NCI-H2171 (cell line): ENCODE data around the gene ST3GAL5.
A peak's percentile ranks its signal among the peaks of the same experiment; 100 is the strongest.
"Not testable (repeated sequence)": the region's sequence is repeated elsewhere in the genome, so short reads cannot be mapped to it uniquely, and the experiment has no call there.

ENCODE experiments used
- DNase-seq: peaks from one replicate; lab custom pipeline; 2025; lab: John Stamatoyannopoulos, UW

Gene ST3GAL5

DNA sequence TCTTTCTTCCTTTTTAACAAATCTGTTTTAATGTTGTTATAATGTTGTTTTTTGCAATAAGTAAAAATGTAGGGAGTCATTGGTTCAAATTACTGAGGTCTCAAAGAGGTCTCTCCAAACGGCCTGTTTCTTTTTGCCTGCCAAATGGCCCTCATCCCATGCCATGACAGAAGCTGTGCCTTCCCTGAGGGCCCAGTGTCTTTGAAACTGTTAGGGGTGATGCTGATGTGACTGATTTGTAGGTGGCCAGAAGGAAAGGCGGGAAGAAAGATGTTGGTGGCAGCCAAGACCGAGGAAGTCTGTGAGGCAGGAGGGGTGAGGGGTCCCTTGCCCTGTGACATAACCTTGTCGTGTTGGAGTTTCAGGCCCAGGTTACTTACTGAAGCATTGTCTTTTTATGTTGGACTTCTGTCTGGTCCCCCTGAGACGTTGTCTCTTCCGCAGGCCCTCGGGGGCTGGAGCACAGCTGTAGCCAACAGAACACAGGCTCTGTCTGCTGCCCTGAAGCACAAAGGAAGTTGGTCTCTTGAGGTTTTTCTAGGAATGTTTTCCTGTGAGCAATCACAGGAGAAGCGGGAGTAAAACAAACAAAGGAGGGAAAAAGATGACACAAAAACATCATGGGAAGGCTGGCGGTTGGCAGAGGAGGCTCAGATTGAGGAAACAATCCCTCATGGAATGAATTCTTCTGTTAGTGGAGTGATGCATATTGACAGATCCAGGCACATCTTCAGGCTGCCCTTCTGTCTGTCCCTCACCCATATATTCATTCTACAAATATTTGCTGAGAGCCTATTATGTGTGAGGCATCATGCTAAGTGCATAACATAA is 4.9 kb upstream of the ST3GAL5 start:
- peak; percentile 23 for DNase-seq

DNA sequence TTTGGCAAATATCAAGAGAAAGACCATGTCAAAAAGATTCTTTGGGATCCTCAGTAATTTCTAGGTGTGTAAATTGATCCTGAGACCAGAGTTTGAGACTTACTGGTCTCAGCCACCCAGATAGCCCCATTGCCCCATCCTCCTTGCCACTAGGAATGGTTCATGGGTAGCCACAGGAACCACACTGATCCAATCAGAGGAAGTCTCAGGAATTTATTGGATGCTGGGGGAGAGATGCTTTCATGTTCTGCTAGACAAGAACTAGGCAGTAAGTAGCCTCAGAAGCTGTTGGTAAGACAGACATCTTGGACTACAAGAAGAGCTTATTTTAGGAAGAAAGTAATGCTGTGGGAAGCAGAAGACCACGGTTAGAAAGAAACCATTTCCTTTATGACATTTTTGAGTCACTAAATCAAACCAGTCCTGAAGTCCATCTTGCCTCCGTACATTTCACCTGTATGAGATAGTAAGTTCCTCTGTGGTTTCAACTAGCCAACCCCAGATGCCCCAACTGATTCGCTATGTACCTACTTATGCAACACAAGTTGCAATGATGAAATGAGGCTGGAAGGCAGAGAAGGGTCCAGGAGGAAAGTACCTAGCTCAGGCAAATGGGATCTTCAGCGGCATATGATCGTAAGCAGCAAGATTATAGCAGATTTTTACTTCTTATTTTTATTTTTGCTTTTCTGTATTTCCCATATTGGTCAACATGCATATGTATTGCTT is 3.6 kb upstream of the ST3GAL5 start:
- DNase-seq, result no peak

DNA sequence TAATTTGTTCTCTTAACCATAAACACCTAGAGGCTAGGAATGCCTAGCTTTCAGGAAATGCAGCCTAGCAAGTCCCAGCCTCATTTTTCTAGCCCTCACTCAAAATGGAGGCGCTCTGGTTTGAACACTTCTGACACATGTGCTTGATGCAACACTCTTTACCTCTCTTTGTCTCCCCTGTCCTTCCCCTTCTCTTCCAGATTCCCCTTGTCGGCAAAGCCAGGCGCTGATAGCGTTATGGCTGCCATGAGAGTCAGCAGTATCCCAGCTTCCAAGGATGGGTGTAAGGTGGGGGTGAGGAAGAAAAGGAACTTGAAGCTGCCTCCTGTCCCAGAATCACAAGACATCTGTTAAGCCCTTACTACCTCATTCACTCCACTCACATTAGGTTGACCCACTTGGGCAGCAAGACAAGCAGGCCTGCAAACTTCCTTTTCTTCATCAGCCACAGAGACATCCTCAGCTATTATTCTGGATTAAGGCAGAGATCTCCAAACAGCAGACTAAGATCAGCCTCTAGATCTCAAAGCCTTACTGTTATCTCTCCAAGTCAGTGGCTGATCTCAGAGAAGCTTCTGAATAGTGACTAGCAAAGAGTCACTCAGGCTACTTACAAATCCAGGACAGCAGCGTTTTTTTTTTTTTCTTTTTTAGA is 1.9 kb upstream of the ST3GAL5 start:
- no peak for DNase-seq

DNA sequence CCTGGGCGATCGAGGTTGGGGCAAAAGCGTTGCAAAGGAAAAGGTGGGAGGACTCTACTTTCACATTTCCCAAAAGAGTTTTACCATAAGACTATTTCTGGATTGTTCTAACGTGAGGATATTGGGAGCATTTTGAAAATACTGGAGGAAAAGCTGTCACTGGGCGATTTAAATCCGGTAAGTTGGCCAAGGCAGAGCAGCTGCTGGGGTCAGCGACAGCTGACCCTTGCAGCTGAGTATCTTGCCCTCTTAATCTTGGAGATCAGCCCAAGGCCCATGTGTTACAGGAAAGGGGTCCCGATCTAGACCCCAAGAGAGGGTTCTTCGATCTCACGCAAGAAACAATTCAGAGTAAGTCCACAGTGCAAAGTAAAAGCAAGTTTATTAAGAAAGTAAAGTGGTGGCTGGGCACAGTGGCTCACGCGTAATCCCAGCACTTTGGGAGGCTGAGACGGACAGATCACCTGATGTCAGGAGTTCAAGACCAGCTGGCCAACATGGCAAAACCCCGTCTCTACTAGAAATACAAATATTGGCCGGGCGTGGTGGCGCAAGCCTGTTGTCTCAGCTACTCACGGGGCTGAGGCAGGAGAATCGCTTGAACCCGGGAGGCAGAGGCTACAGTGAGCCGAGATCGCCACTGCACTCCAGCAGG is 964 bp upstream of the ST3GAL5 start:
- DNase-seq, result no peak

DNA sequence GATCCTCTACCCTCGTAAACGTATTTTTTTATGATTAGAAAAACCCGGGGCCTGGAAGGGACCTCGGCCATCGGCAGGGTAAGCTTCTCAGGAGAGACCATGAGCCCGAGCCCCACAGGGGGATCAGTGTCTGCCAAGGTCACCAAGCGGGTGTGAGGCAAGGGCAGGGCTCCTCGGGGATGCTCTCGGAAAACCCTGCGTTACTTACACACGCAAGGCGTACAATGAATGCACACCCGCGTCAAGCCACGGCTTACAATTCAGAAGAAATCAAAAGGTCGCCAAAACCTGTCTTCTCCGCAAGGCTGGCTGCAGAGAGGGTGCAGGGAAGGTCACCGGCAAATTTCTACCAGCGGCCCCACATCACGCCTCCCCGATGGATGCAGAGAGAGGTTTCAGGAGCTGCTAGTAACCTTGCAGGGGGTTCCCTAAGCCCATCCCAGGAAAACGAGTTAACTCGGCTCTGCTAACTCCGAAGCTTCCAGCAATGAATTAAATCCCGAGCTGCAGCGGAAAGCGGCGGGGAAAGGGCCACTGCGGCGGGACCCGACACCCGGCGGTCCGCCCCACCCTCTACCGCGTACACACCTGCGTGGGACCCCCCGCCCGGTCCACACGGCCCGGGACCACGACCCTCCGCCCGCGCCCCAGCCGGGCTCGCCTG is 638 bp downstream of the ST3GAL5 start:
- DNase-seq, result peak; percentile 46

DNA sequence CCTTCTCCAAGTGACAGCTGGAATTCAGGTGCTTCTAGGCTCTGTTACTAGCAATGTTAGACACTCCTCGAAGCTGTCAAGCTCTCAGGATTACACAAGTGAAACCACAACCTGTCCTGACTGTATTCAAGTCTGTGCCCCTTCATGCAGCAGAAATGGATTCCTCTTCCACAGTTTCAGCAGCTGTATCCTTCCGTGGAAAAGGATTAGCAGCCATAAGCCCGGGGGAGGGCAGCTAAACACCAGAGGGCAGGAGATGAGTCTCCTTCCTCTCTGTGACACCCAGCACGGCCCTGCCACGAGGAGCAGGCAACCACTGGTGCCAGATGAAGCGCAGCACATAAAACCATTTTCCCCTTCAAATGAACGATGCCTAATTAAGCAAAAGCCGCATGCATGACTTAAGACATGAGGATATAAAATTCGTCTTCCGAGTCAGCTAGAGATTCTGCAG is 1.2 kb downstream of the ST3GAL5 start:
- peak; percentile 53 for DNase-seq

DNA sequence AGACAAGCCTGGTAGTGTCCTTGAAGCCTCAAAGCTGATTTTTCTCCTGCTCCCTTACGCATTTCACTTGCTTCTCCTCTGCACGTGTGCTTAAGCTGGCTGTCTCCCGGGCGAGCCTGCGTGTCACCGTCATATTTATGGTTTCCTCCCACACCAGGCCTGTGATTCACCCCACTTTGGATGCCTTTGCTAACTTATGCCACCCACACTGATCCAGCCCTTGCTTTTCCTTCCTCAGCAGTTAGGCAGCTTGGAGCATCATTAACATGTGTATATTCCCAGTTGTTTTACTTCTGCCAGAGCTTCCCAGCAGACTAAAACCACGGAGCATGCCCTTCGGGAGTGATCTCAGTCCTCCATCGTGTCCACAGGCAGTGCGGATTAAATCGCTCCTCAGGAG is 2.2 kb downstream of the ST3GAL5 start:
- DNase-seq, result no peak

DNA sequence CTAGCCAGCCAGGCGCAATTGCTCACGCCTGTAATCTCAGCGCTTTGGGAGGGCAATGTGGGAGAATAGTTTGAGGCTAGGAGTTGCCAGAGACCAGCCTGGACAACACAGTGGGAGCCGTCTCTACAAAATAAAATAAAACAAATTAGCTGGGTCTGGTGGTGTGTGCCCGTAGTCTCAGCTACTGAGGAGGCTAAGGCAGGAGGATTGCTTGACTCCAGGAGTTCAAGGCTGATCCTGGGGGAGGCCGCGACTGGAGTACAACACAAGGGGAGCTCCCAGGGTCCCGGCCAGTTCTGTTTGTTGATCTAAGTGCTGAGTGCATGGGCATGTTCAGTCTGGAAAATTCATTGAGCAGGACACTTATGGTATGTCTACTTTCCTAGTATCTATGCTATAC is 2.6 kb downstream of the ST3GAL5 start:
- DNase-seq, result no peak

DNA sequence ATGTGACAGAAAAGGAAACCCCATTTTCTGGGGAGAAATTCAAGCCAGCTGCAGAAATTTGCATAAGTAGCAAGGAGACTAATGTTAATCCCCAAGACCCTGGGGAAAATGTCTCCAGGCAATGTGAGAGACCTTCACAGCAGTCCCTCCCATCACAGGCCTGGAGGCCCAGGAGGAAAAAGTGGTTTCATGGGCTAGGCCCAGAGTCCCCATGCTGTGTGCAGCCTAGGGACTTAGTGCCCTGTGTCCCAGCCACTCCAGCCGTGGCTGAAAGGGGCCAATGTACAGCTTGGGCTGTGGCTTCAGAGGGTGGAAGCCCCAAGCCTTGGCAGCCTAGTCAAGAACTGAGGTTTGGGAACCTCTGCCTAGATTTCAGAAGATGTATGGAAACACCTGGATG is 7.0 kb downstream of the ST3GAL5 start:
- not testable (repeated sequence) for DNase-seq

DNA sequence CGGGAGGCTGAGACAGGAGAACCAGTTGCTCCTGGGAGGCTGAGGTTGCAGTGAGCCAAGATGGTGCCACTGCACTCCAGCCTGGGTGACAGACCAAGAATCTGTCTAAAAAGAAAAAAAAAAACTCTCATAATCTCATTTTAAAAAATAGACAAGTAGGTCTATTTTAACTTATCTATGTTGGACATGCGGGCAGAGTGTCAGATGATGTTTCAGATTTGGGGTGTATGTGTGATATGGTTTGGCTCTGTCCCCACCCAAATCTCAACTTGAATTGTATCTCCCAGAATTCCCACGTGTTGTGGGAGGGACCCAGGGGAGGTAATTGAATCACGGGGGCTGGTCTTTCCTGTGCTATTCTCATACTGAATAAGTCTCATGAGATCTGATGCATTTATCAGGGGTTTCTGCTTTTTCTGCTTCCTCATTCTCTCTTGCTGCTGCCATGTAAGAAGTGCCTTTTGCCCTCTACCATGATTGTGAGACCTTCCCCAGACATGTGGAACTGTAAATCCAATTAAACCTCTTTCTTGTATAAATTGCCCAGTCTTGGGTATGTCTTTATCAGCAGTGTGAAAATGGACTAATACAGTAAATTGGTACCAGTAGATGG is 8.0 kb downstream of the ST3GAL5 start:
- not testable (repeated sequence) for DNase-seq

DNA sequence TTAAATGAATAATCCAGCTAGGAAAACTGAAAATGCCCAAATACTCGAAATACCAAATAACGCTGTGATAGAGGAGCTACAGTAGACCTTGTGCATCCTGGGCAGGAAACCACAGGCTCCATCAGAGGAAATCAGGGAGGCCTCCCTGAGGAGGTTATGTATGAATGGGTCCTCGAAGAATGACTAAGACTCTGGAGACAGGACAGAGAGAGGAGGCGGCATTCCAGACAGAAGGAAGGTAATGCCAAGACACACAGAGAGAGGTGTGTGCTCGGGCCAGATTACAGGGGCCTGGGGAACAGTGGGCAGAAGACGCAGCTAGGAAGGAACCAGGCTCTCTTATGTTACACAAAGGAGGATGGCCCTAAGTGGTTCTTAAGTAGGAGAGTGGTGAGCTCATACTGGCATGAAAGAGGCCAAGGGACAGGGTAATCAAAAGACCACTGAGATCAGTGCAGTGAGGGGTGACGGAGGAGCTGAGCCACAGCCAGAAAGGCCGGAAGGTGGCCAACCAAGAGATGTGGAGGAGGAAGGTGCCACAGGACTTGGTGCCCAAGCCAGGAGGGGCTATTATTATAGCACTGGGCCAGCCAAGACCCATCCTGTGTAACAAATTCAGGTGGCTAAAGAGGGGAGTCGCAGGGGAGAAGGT is 9.9 kb downstream of the ST3GAL5 start:
- DNase-seq, result no peak

DNA sequence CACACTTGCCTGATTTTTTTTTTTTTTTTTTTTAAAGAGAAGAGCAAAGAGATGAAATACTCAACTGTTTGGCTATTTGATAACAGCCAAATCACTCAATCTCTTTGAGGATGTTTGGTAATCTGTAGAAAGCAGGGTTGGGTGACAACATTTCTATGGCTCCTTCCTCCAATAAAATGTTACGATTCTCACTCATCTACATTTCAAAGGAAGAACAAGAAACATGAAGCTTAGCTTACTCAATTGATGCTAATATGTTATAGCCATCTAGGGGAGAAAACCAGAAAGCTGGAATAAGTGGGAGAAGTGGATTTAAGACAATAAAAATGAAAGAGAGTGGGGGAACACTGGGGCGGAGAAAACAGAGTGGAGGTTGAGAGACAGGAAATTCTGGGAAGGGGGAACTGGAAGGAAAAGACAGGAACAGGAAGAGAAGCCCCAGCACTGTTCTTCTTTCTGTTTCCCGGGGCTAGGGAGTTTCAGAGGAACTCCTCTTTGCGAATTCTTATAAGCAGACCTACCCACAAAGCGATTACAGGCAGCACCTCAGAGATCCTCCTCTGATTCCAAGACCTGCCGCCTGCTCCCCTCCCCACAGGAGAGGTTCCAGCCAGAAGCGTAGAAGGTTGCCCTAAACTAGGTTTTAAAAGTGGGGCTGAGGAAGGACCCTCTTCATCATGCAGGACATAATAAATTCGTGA is 13.3 kb downstream of the ST3GAL5 start:
- DNase-seq, result no peak

DNA sequence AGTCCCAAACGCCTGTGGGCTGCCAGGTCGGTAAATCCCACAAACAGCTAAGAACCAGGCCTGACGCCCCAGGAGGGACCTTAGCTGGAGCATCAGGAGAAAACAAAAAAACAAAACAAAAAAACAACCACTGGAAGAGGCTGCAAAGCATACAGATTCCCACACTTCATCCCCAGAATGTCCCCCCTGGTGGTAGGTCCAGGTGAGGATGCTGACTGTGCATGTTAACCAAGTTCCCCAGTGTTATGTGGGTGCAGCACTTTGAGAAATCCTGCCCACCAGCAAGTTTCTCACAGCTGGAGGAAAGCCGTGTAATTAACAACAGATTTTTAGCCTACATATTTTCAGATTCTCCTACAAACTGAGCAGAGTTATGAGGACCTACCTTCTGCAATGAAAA is 15.1 kb downstream of the ST3GAL5 start:
- DNase-seq, result no peak

DNA sequence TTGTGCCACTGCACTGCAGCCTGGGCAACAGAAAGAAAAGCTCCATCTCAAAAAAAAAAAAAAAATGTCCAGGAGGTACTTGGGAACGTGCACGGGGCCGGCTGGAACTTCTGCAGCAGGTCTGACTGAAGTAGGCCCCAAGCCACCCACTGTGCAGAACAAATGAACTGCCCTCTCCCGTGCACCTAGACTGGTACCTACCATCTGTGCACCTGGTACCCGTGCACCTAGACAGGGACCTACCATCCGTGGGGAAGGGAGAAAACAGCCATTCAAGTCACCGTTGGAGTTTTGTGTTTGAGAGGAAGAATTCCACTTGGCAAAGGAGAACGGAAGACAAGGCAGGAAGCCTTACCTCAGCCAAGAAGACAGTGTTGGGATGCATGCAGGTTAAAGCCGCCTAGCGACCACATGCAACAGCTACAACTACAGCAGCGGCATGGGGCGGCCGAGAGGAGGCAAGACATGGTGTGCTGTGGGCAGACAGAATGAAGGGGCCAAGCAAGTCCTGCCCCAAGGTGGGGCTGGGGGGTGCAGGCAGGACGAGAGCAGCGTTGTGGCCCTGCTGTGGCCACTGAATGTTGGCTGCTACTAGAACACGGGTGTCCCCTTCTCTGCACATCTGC is 16.1 kb downstream of the ST3GAL5 start:
- DNase-seq, result no peak

DNA sequence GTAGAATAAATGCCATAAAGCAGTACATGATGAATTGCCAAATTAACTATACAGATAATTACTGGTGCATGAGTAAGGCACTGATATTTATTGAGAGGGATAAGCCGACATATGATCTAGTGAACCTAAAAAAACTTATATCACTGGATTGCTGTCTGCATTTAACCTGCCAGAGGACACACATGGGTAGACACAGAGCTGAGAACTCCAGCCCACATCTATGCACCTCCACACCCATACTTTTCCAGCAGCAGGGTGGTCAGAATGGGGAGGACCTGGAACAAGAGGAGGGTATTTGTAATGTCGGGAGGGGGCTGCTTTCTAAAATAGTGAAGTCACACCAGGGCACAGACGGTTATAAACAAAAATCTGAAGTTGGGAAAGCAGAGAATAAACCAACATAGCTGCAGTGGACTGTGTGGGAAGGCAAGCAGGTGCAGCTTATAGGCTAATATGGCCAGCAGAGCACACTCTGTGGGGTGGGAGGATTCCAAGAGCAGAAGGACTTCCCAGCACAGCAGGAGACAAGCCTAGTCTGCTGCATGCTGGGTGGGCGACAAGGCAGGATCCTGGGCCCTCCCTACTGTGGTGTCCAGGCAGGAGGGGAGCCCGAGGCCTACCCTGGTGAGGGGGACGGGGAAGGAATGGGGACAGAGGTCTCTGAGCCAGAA is 17.2 kb downstream of the ST3GAL5 start:
- DNase-seq, result no peak

DNA sequence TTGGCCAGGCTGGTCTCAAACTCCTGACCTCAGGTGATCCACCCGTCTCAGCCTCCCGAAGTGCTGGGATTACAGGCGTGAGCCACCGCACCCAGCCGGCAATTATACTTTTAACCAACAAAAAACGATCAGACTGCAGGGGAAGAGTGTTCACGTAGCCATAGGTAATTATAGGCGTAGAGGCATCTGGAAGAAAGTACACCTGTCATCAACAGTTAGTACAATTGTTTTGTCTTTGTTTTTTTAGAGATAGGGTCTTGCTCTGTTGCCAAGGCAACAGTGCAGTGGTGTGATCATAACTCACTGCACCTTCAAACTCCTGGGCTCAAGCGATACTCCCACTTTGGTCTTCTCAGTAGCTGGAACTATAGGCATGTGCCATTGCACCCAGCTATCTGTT is 20.0 kb downstream of the ST3GAL5 start:
- no peak for DNase-seq

DNA sequence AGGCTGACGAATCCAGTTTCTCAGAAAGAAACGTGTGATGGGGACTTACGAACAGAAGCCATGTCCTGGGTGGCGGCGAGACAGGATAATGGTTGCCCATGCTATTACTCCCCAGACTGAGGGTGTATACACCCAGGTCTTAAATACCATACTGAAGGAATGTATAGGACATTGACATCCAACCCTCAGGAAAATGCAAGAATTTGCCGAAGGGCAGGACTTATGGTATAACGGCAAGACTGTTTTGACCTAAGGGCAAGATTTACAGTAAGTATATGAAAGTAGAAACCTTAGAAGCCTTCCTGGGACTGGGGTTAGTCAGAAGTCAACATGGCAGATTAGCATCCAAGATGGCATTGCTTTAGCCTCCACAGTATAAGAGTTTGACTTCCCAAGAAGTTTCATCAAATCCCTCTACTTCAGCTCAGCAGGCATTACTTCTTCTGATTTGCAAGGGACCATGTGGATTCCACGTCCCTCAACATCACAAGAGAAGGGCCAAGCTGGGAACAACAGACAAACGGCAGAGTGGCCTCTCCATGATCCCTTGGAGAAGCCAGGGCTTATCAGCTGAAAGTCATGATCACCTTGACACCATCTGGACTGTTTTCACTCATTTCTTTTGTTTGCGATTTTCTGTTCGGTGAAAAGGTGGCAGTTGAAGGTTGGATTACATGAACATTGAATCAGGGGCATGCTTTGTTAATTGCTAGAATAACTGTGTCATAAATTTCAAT is 21.1 kb downstream of the ST3GAL5 start:
- DNase-seq, result peak; percentile 65

DNA sequence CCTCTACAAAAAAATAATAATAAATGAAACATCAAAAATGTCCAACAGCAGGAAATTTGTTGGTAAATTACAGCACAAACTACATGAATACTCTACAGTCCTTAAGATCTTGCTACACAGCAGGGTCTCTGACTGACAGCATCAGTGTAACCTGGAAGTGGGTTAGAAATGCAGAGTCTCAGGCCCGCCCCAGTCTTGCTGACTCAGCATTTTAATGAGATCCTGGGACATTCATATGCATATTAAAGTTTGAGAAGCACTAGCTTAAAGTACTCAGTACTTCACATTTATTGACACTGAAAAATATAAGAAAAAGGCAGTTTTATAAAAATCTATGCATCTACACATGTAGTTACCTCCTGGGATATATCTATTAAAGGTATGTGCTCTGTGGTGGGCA is 21.7 kb downstream of the ST3GAL5 start:
- no peak for DNase-seq
